Stimulated activated CD8-positive, alpha-beta memory T cell treated with anti-CD3 and anti-CD28 coated beads, Interleukin-15, amount 100 ng/mL, for 48 hours (primary cell): ENCODE measurements around the gene GIPC3.

Experiments
- DNase-seq, 2 donors: peaks; one replicate each; pipeline ENCODE4 v3.0.0-alpha.2; 2020; ENCODE audit warnings: low read depth in 2 of 2

GIPC3 gene

DNA sequence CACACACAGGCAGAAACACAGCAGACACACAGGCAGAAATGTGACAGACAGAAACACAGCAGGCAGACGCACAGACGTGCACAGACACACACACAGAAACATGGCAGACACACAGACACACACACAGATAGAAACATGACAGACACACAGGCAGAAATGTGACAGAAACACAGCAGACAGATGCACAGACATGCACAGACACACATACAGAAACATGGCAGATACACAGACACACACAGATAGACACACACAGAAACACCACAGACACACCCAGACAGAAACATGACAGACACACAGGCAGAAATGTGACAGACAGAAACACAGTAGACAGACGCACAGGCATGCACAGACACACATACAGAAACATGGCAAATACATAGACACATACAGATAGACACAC lies 20.1 kb downstream of the GIPC3 start:
- no peak for DNase-seq

DNA sequence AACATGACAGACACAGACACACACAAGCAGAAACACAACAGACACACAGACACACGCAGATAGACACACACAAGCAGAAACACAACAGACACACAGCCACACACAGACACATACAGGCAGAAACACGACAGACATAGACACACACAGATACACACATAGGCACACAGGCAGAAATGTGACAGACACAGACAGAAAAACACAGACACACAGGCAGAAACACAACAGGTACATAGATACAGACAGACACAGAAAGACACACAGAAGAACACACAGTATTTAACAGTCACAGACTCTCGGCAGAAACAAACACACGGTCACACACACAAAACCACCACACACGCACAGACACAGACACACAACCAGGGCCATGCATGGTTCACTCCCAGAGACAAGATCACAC lies 20.5 kb downstream of the GIPC3 start:
- no peak for DNase-seq

- no peak for DNase-seq
Measured at GRCh38 chr19:3606174-3606689, 21.0 kb downstream of the GIPC3 start.

- peak; percentile 53 to 54 for DNase-seq
Measured at GRCh38 chr19:3606690-3607289, 21.5 kb downstream of the GIPC3 start, which contains the start of gene TBXA2R. TSS of gene TBXA2R (minus strand) at chr19:3606875. CDS start at chr19:3600634, 6,241 bp downstream.

- no peak for DNase-seq
Measured at GRCh38 chr19:3607303-3608078, 22.2 kb downstream of the GIPC3 start.

DNA sequence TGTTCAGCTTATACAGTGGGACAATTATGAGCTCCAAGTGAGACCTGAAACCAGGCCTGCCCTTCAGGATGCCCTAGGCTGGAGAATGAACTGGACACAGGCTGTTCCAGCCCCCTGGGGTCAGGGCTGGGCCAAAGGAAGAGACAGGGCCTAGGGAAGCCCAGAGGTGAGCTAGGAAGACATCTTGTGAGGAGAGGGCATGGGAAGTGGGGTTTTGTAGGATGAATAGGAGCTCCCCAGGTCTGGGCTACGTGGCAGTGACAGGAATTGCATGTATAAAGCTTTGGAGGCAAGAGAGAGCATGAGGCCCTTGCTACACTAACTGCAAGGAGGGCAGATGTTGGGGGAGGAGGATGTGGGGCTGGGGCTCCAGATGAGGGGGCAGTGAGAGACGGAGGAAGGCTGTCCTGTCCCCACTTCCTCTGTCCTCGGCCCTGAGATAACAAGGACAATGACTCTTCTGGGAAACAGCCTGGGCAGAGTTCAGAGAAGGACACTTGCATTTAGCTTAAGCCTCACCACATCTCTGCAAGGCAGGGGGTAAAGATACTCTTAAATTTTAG lies 22.9 kb downstream of the GIPC3 start:
- no peak for DNase-seq

DNA sequence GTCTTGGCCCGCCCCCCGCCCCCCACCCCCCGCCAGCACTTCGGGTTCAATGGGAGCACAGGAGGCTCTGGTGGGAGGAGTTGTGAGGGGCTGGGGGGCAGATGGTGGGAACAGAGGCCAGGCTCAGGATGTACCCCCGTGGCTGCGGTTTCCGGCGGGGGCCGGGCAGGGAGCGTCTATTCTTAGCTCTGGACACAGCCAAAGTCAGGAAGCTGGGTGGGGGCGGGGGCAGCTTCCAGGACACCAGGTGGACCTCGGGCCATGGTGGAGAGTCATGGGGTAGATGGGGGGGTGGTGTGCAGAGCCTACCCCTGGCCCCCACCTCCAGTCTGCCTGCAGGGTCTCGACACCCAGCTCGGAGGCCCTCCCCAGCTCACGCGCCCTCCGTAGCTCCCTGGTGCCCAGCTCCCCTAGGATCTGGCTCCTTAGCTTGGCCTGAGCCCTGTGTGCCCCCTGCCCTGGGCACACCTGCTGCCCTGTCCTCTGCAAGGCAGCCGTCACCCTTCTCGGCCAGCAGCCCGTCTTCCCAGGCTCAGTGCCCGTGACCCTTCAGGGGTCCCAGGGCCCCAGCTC lies 23.6 kb downstream of the GIPC3 start:
- no peak for DNase-seq

- DNase-seq = no peak
Measured at GRCh38 chr19:3609779-3610719, 24.8 kb downstream of the GIPC3 start.

DNA sequence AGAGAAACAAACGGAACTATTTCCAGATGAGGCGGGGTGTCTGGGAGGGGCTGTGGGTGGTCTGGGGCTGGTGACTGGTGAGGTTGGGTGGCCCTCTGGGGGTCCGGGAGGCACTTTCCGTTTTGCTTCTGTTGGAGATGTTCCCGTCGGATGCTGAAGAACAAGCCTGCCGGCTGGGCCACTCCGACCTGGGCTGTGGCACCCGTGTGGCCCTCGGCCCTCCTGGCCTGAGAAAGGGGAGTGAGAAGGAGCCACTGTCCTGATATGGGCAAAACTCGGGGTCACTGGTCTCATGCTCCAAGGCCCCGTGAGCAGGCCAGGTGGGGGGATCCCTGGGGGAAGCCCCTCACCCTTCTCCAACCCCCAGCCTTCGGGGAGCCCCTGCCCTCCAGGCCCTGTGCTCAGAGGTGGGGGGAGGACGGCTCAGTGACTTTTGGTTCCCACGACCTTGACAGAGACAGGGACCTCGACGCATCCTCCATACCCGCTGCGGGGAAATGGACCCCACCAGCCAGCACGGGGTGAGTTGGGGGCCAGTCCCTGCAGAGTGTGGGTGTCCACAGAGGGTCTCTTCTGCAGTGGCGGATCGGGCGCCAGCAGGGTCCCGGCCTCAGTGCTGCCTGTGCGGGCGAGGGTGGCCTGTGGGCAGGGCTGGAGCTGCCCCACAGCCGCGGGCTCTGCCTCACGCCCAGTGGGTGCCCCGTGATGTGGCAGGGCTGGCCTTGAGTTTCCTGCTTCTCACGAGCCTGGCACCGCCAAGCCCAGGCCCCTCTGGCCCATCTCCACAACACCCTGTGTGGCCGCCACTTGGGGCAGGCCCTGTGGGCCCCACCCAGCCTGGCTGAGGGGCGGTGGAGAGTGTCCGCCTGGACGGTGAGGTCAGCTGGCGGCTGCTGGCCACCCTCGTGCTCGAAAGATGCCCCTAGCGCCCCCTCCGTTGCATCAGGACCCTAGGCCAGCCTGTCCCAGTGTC lies 25.8 kb downstream of the GIPC3 start:
- DNase-seq = no peak

GRCh38 chr19:3611841-3612240 lies 26.6 kb downstream of the GIPC3 start:
- DNase-seq = no peak

- no peak for DNase-seq
Measured at GRCh38 chr19:3612330-3612729, 27.1 kb downstream of the GIPC3 start.

DNA sequence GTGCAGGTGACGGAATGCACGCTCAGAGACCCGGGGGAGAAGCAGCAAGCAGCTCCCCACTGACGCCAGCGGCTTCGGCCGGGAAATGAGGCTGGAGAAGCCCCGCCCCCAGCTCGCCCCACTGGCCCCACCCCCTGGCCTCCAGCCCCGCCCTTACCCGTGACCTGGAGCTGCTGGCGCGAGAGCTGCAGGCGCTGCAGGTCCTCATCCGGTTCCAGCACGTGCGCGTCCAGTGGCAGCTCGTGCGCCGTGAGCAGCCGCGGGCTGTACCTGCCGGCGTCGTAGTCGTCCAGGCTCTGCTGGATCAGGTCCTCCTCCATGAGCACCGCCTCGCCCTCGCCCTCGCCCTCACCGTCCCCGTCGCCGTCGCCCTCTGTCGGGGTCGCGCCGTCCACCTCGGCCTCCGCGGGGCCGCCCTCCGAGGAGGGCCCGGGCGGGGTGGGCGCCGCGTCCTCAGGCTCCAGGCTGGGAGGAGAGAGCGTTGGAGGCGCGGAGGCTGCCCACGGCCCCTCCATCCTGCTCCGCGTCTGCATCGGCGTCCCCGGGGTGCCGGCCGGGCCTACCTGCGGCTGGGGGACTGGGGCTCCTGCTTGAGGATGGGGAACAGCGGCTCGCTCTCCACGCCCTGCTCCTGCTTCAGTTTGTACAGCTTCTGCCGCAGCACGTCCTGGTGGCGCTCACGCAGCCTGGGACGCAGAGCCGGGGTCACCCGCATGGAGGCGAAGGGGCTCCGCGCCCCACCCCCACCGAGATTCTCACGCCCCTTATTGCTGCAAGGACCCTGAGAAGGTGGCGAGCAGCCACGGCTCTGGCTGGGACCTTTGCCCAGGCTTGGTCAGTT lies 27.8 kb downstream of the GIPC3 start:
- no peak for DNase-seq

DNA sequence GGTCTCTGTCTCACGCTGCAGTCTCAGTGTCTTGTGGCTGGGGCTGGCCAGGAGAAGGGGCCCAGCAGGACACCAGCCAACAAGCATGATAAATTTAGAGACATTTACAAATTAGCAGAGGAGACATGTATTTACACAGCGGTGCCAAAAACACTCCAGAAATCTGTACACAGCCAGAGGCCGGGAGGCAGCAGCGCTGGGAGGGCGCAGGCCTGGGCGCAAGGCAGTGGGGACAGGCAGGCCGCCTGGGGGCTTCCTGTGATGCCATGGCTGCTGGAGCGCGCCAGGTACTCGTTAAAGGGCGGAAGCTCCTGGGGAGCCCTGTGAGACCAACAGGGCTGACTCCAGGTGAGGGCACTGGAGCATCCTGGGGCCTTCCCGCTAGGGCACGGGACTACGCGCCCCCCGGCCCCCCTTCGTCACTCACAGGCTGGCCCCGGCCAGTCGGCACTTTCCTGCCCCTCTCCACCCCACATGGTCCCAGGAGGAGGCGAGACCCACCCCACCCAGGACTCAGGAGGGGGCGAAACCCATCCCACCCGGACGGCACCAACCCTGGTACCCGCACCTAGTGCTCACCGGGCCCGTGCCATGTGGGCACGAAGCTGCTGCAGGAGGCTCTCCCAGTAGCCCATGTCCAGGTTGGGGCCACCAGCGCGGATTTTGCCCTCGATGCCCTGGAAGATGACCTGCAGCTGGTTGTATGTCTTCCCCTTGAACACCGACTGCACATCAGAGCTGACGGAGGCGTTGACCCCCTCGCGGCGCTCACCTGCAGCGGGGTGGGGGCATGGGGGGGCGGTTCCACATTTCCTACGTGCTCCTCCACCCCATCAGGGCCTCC lies 28.8 kb downstream of the GIPC3 start:
- no peak for DNase-seq

- no peak for DNase-seq
Measured at GRCh38 chr19:3614858-3615505, 29.7 kb downstream of the GIPC3 start.

DNA sequence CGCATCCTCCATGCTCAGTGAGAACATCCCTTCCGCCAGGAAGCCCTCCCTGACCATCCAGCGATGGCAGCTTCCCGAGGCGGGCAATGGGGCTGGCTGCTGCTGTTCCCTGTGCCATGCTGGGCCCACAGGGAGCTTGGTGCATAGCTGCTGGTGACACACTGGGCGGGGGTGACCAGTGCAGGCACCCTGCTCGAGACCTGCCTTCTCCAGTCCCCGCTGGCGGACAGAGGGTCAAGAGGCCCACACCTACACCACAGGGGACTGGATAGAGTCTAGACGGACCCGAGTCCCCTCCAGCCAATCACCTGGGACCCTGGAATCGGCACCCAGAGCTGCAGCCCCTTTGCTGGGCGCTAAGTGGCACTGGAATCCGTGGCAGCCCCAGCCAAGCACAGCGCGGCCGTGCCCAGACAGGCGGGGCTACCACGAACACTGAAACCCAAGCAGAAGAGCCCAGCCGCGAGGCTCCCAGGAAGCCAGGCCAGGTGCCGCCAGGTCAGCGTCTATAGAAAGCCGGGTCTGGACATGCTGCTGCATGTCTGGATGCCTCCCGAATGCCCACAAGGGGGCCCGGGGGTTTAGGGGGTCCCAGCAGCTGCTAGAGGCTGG lies 30.4 kb downstream of the GIPC3 start:
- DNase-seq = no peak

GRCh38 chr19:3617463-3617862 lies 32.2 kb downstream of the GIPC3 start:
- no peak for DNase-seq

DNA sequence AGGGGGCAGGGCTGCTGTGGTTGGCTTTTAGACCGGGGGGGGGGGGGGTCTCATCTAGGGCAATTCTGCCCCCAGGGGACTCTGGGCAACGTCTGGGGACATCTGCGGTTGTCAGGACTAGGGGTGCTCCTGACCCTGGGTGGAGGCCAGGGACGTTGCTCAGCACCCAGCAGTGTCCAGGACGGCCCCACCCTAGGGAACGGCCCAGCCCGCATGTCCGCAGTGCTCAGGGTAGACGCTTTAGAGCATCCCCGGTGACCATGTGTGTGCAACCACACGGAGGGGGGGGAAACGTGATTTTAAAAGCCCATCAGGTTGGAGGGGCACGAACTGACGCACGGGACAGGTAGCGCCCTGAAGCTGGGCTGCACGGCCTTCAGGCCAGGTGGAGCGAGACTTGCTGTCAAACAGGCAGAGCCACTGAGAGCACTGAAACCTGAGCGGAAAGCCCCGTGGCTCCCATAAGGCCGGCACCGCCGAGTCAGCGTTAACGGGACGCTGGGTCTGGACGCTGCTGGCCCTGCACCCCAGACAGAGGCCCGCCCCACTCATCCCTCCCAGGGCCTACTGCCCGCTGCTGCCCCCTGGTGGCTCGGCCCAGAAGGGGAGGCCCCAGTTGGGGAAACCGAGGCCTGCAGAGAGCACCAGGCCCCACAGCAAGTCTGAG lies 33.0 kb downstream of the GIPC3 start:
- DNase-seq = peak; percentile 21 to 27
